ENCODE results near the gene ODAD2. TPM values are rescaled to one million over a fixed set of nuclear protein-coding genes. Genes with fewer than 3 reads are reported as not detected.

Gene ODAD2
- total RNA-seq, 1 experiment from 2014 or later: 4.1 TPM

- Mint-ChIP-seq H3K4me1 (peaks cover 9% of the 10 kb centered on the region), H3K36me3 (no peaks in the 10 kb centered on the region), H3K4me3 (no peak overlapping the region), H3K27ac (no peak overlapping the region), H3K9me3 (no peaks in the 10 kb centered on the region), H3K27me3 (ENCODE audit: low read depth) (no peaks in the 10 kb centered on the region)
- ChIA-PET POLR2A (no interaction called here), CTCF (no interaction called here)
- ATAC-seq (no peak), DNase-seq (ENCODE audit: low spot score) (no peak)
- no peak for TF ChIP-seq MXD4 (CRISPR knock-in tag; IDR thresholded peaks at IDR 0.05; ENCODE audit: borderline replicate concordance)
- TF ChIP-seq, protein P1, sequence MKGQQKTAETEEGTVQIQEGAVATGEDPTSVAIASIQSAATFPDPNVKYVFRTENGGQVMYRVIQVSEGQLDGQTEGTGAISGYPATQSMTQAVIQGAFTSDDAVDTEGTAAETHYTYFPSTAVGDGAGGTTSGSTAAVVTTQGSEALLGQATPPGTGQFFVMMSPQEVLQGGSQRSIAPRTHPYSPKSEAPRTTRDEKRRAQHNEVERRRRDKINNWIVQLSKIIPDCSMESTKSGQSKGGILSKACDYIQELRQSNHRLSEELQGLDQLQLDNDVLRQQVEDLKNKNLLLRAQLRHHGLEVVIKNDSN (CRISPR knock-in tag; IDR thresholded peaks at IDR 0.05): no peak
- TF ChIP-seq CTCF (IDR thresholded peaks at IDR 0.05): no peak
- TF ChIP-seq ATF2 (CRISPR knock-in tag; IDR thresholded peaks at IDR 0.05; ENCODE audit: borderline replicate concordance, low read depth): no peak
- TF ChIP-seq ELF4 (CRISPR knock-in tag; IDR thresholded peaks at IDR 0.05; ENCODE audit: low read depth): no peak
- TF ChIP-seq SMAD3 (CRISPR knock-in tag; IDR thresholded peaks at IDR 0.05; ENCODE audit: borderline replicate concordance): no peak
- TF ChIP-seq PRRX2 (CRISPR knock-in tag; IDR thresholded peaks at IDR 0.05): no peak
- TF ChIP-seq TEAD1 (CRISPR knock-in tag; IDR thresholded peaks at IDR 0.05): no peak
- TF ChIP-seq, protein P2, sequence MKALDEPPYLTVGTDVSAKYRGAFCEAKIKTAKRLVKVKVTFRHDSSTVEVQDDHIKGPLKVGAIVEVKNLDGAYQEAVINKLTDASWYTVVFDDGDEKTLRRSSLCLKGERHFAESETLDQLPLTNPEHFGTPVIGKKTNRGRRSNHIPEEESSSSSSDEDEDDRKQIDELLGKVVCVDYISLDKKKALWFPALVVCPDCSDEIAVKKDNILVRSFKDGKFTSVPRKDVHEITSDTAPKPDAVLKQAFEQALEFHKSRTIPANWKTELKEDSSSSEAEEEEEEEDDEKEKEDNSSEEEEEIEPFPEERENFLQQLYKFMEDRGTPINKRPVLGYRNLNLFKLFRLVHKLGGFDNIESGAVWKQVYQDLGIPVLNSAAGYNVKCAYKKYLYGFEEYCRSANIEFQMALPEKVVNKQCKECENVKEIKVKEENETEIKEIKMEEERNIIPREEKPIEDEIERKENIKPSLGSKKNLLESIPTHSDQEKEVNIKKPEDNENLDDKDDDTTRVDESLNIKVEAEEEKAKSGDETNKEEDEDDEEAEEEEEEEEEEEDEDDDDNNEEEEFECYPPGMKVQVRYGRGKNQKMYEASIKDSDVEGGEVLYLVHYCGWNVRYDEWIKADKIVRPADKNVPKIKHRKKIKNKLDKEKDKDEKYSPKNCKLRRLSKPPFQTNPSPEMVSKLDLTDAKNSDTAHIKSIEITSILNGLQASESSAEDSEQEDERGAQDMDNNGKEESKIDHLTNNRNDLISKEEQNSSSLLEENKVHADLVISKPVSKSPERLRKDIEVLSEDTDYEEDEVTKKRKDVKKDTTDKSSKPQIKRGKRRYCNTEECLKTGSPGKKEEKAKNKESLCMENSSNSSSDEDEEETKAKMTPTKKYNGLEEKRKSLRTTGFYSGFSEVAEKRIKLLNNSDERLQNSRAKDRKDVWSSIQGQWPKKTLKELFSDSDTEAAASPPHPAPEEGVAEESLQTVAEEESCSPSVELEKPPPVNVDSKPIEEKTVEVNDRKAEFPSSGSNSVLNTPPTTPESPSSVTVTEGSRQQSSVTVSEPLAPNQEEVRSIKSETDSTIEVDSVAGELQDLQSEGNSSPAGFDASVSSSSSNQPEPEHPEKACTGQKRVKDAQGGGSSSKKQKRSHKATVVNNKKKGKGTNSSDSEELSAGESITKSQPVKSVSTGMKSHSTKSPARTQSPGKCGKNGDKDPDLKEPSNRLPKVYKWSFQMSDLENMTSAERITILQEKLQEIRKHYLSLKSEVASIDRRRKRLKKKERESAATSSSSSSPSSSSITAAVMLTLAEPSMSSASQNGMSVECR (CRISPR knock-in tag; IDR thresholded peaks at IDR 0.05; ENCODE audit: borderline replicate concordance): no peak
- TF ChIP-seq JUN (CRISPR knock-in tag; IDR thresholded peaks at IDR 0.05): no peak
- TF ChIP-seq FOXK1 (CRISPR knock-in tag; IDR thresholded peaks at IDR 0.05): no peak
- no peak for TF ChIP-seq NR3C1 (CRISPR knock-in tag; conservative IDR thresholded peaks at IDR 0.05; ENCODE audit: low read depth)
- TF ChIP-seq NR1H2 (CRISPR knock-in tag; IDR thresholded peaks at IDR 0.05): no peak
- no peak for TF ChIP-seq IRF2 (CRISPR knock-in tag; IDR thresholded peaks at IDR 0.05; ENCODE audit: borderline replicate concordance, low read depth)
- TF ChIP-seq CDX4 (CRISPR knock-in tag; IDR thresholded peaks at IDR 0.05; ENCODE audit: borderline replicate concordance): no peak
- TF ChIP-seq ZBTB21 (CRISPR knock-in tag; IDR thresholded peaks at IDR 0.05; ENCODE audit: borderline replicate concordance): no peak
- no peak for TF ChIP-seq CREM (CRISPR knock-in tag; IDR thresholded peaks at IDR 0.05)
Observed at GRCh38 chr10:27950242-27950564, 48.7 kb downstream of the ODAD2 start.

Data from WTC11 (cell line).